ENCODE results near the gene PIK3CA.
"Not testable (repeated sequence)": the region's sequence is repeated elsewhere in the genome, so short reads cannot be mapped to it uniquely, and the experiment has no call there.

The PIK3CA gene

GRCh38 chr3:179147873-179148615 is at the start of gene PIK3CA:
Gene PIK3CA, plus strand, starts transcription at chr3:179148357. Its CDS starts 50,469 bp downstream, at chr3:179198826.
- Histone ChIP-seq H3K9me3 (ENCODE audit: control insufficient read depth, low read depth, low read length) (no peaks in the 10 kb centered on the region), H3K27me3 (ENCODE audit: control insufficient read depth, insufficient read depth, low read length) (no peaks in the 10 kb centered on the region), H3K4me1 (ENCODE audit: control insufficient read depth, low read depth, low read length) (peaks cover 13% of the 10 kb centered on the region), H3K36me3 (ENCODE audit: control insufficient read depth, low read depth, low read length) (no peaks in the 10 kb centered on the region), H3K9ac (ENCODE audit: low read length) (peak within 1 kb of the TSS; percentile 71), H3K27ac (ENCODE audit: low read length) (no peak within 1 kb of the TSS), H3K4me3 (ENCODE audit: low read length) (peak within 1 kb of the TSS; percentile 82)

- Histone ChIP-seq H3K27ac (ENCODE audit: low read length) (no peak overlapping the region), H3K36me3 (ENCODE audit: control insufficient read depth, low read depth, low read length) (no peaks in the 10 kb centered on the region), H3K9ac (ENCODE audit: low read length) (no peak overlapping the region), H3K9me3 (ENCODE audit: control insufficient read depth, low read depth, low read length) (no peaks in the 10 kb centered on the region), H3K4me3 (ENCODE audit: low read length) (no peak overlapping the region), H3K4me1 (ENCODE audit: control insufficient read depth, low read depth, low read length) (no peaks in the 10 kb centered on the region), H3K27me3 (ENCODE audit: control insufficient read depth, insufficient read depth, low read length) (no peaks in the 10 kb centered on the region)
Measured at GRCh38 chr3:179098388-179099077, 49.6 kb upstream of the PIK3CA start.

- no peaks in the 10 kb centered on the region for H3K9me3 ChIP-seq (ENCODE audit: control insufficient read depth, low read depth, low read length)
- no peaks in the 10 kb centered on the region for H3K36me3 ChIP-seq (ENCODE audit: control insufficient read depth, low read depth, low read length)
- no peak overlapping the region for H3K4me3 ChIP-seq (ENCODE audit: low read length)
- no peaks in the 10 kb centered on the region for H3K4me1 ChIP-seq (ENCODE audit: control insufficient read depth, low read depth, low read length)
- no peaks in the 10 kb centered on the region for H3K27me3 ChIP-seq (ENCODE audit: control insufficient read depth, insufficient read depth, low read length)
- no peak overlapping the region for H3K27ac ChIP-seq (ENCODE audit: low read length)
- no peak overlapping the region for H3K9ac ChIP-seq (ENCODE audit: low read length)
Measured at GRCh38 chr3:179100652-179101051, 47.5 kb upstream of the PIK3CA start.

- Histone ChIP-seq H3K4me1 (ENCODE audit: control insufficient read depth, low read depth, low read length) (no peaks in the 10 kb centered on the region), H3K36me3 (ENCODE audit: control insufficient read depth, low read depth, low read length) (no peaks in the 10 kb centered on the region), H3K27ac (ENCODE audit: low read length) (no peak overlapping the region), H3K27me3 (ENCODE audit: control insufficient read depth, insufficient read depth, low read length) (no peaks in the 10 kb centered on the region), H3K9me3 (ENCODE audit: control insufficient read depth, low read depth, low read length) (no peaks in the 10 kb centered on the region), H3K4me3 (ENCODE audit: low read length) (no peak overlapping the region), H3K9ac (ENCODE audit: low read length) (no peak overlapping the region)
Measured at GRCh38 chr3:179105881-179106280, 42.3 kb upstream of the PIK3CA start.

GRCh38 chr3:179107617-179108016 is 40.5 kb upstream of the PIK3CA start:
- Histone ChIP-seq H3K4me3 (ENCODE audit: low read length) (no peak overlapping the region), H3K27me3 (ENCODE audit: control insufficient read depth, insufficient read depth, low read length) (no peaks in the 10 kb centered on the region), H3K4me1 (ENCODE audit: control insufficient read depth, low read depth, low read length) (no peaks in the 10 kb centered on the region), H3K9ac (ENCODE audit: low read length) (no peak overlapping the region), H3K27ac (ENCODE audit: low read length) (no peak overlapping the region), H3K9me3 (ENCODE audit: control insufficient read depth, low read depth, low read length) (no peaks in the 10 kb centered on the region), H3K36me3 (ENCODE audit: control insufficient read depth, low read depth, low read length) (no peaks in the 10 kb centered on the region)

GRCh38 chr3:179108086-179108485 is 40.1 kb upstream of the PIK3CA start:
- no peak overlapping the region for H3K27ac ChIP-seq (ENCODE audit: low read length)
- no peak overlapping the region for H3K9ac ChIP-seq (ENCODE audit: low read length)
- no peaks in the 10 kb centered on the region for H3K36me3 ChIP-seq (ENCODE audit: control insufficient read depth, low read depth, low read length)
- no peaks in the 10 kb centered on the region for H3K4me1 ChIP-seq (ENCODE audit: control insufficient read depth, low read depth, low read length)
- no peak overlapping the region for H3K4me3 ChIP-seq (ENCODE audit: low read length)
- no peaks in the 10 kb centered on the region for H3K27me3 ChIP-seq (ENCODE audit: control insufficient read depth, insufficient read depth, low read length)
- no peaks in the 10 kb centered on the region for H3K9me3 ChIP-seq (ENCODE audit: control insufficient read depth, low read depth, low read length)

- Histone ChIP-seq H3K9ac (ENCODE audit: low read length) (no peak overlapping the region), H3K27me3 (ENCODE audit: control insufficient read depth, insufficient read depth, low read length) (no peaks in the 10 kb centered on the region), H3K27ac (ENCODE audit: low read length) (no peak overlapping the region), H3K9me3 (ENCODE audit: control insufficient read depth, low read depth, low read length) (no peaks in the 10 kb centered on the region), H3K4me3 (ENCODE audit: low read length) (no peak overlapping the region), H3K36me3 (ENCODE audit: control insufficient read depth, low read depth, low read length) (no peaks in the 10 kb centered on the region), H3K4me1 (ENCODE audit: control insufficient read depth, low read depth, low read length) (no peaks in the 10 kb centered on the region)
Measured at GRCh38 chr3:179113903-179114302, 34.3 kb upstream of the PIK3CA start.

- H3K9me3 ChIP-seq (ENCODE audit: control insufficient read depth, low read depth, low read length); H3K36me3 ChIP-seq (ENCODE audit: control insufficient read depth, low read depth, low read length); H3K9ac ChIP-seq (ENCODE audit: low read length); H3K4me1 ChIP-seq (ENCODE audit: control insufficient read depth, low read depth, low read length); H3K4me3 ChIP-seq (ENCODE audit: low read length); H3K27ac ChIP-seq (ENCODE audit: low read length); H3K27me3 ChIP-seq (ENCODE audit: control insufficient read depth, insufficient read depth, low read length): not testable (repeated sequence)
Measured at GRCh38 chr3:179115444-179115843, 32.7 kb upstream of the PIK3CA start.

- Histone ChIP-seq H3K27ac (ENCODE audit: low read length) (no peak overlapping the region), H3K4me1 (ENCODE audit: control insufficient read depth, low read depth, low read length) (no peaks in the 10 kb centered on the region), H3K9me3 (ENCODE audit: control insufficient read depth, low read depth, low read length) (no peaks in the 10 kb centered on the region), H3K4me3 (ENCODE audit: low read length) (no peak overlapping the region), H3K9ac (ENCODE audit: low read length) (no peak overlapping the region), H3K27me3 (ENCODE audit: control insufficient read depth, insufficient read depth, low read length) (no peaks in the 10 kb centered on the region), H3K36me3 (ENCODE audit: control insufficient read depth, low read depth, low read length) (no peaks in the 10 kb centered on the region)
Measured at GRCh38 chr3:179116816-179117215, 31.3 kb upstream of the PIK3CA start.

GRCh38 chr3:179132191-179132890 is 15.8 kb upstream of the PIK3CA start:
- not testable (repeated sequence) for H3K4me1 ChIP-seq (ENCODE audit: control insufficient read depth, low read depth, low read length); H3K9ac ChIP-seq (ENCODE audit: low read length); H3K27ac ChIP-seq (ENCODE audit: low read length); H3K9me3 ChIP-seq (ENCODE audit: control insufficient read depth, low read depth, low read length); H3K4me3 ChIP-seq (ENCODE audit: low read length); H3K36me3 ChIP-seq (ENCODE audit: control insufficient read depth, low read depth, low read length); H3K27me3 ChIP-seq (ENCODE audit: control insufficient read depth, insufficient read depth, low read length)

GRCh38 chr3:179133575-179133974 is 14.6 kb upstream of the PIK3CA start:
- no peak overlapping the region for H3K4me3 ChIP-seq (ENCODE audit: low read length)

More at GRCh38 chr3:179133575-179133974, 14.6 kb upstream of the PIK3CA start:
- H3K9me3 ChIP-seq (ENCODE audit: control insufficient read depth, low read depth, low read length), result no peaks in the 10 kb centered on the region
- H3K36me3 ChIP-seq (ENCODE audit: control insufficient read depth, low read depth, low read length), result no peaks in the 10 kb centered on the region
- H3K27me3 ChIP-seq (ENCODE audit: control insufficient read depth, insufficient read depth, low read length), result no peaks in the 10 kb centered on the region
- no peak overlapping the region for H3K27ac ChIP-seq (ENCODE audit: low read length)
- no peak overlapping the region for H3K9ac ChIP-seq (ENCODE audit: low read length)
- no peaks in the 10 kb centered on the region for H3K4me1 ChIP-seq (ENCODE audit: control insufficient read depth, low read depth, low read length)
